PC-3 (cell line): Measurements from ENCODE around the gene ADAMTS6.

Source experiments
- EZH2 ChIP-seq: fragments of 300-600 bp; sonication (generic); IDR thresholded peaks from one replicate; pipeline ENCODE4 v1.6.1; 2017; ENCODE audit warnings: antibody characterized with exemption, mild to moderate bottlenecking, low read length; ENCODE audit not compliant: unreplicated experiment
- EZH2phosphoT487 ChIP-seq: fragments of 300-600 bp; sonication (generic); IDR thresholded peaks from 2 replicates; pipeline ENCODE4 v1.6.1; 2018; ENCODE audit warnings: mild to moderate bottlenecking, antibody characterized with exemption, low read length, borderline replicate concordance
- TF ChIP-seq, protein P1 (sequence below): fragments of 300-600 bp; sonication (generic); conservative IDR thresholded peaks from 2 replicates; pipeline ENCODE4 v1.5.1; 2017; ENCODE audit warnings: antibody characterized with exemption, low read depth, mild to moderate bottlenecking, low read length

- TF ChIP-seq, protein P1, sequence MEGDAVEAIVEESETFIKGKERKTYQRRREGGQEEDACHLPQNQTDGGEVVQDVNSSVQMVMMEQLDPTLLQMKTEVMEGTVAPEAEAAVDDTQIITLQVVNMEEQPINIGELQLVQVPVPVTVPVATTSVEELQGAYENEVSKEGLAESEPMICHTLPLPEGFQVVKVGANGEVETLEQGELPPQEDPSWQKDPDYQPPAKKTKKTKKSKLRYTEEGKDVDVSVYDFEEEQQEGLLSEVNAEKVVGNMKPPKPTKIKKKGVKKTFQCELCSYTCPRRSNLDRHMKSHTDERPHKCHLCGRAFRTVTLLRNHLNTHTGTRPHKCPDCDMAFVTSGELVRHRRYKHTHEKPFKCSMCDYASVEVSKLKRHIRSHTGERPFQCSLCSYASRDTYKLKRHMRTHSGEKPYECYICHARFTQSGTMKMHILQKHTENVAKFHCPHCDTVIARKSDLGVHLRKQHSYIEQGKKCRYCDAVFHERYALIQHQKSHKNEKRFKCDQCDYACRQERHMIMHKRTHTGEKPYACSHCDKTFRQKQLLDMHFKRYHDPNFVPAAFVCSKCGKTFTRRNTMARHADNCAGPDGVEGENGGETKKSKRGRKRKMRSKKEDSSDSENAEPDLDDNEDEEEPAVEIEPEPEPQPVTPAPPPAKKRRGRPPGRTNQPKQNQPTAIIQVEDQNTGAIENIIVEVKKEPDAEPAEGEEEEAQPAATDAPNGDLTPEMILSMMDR, result no peak
- TF ChIP-seq EZH2 (no peak), EZH2phosphoT487 (no peak)
Observed at GRCh38 chr5:65197531-65198455, 283.9 kb downstream of the ADAMTS6 start.
